Measurements from ENCODE around the gene NRXN2.
"Not testable (repeated sequence)": the region's sequence is repeated elsewhere in the genome, so short reads cannot be mapped to it uniquely, and the experiment has no call there.

Gene NRXN2

GRCh38 chr11:64710418-64711137 is 12.4 kb downstream of the NRXN2 start:
- H3K4me1 ChIP-seq (ENCODE audit: control insufficient read depth, low read depth, low read length): peaks cover 6% of the 10 kb centered on the region
- no peaks in the 10 kb centered on the region for H3K79me2 ChIP-seq (ENCODE audit: control insufficient read depth, insufficient read depth, low read length)
- H4K5ac ChIP-seq (ENCODE audit: low read length): no peak overlapping the region
- no peak overlapping the region for H2BK5ac ChIP-seq (ENCODE audit: low read length)
- no peaks in the 10 kb centered on the region for H3K36me3 ChIP-seq (ENCODE audit: control insufficient read depth, insufficient read depth, low read length)
- H3K4me2 ChIP-seq (ENCODE audit: low read length): peak overlapping the region; percentile 51
- H3K4ac ChIP-seq (ENCODE audit: low read depth, low read length): no peak overlapping the region
- peaks cover 17% of the 10 kb centered on the region for H3K27me3 ChIP-seq (ENCODE audit: insufficient read depth, low read length, poor library complexity)
- H3K79me1 ChIP-seq (ENCODE audit: low read length): no peaks in the 10 kb centered on the region
- H3K27ac ChIP-seq (ENCODE audit: low read depth, low read length): no peak overlapping the region
- no peak overlapping the region for H3K18ac ChIP-seq (ENCODE audit: low read length)
- H2BK15ac ChIP-seq (replicated peaks; ENCODE audit: low read depth): no peak overlapping the region
- H2AK5ac ChIP-seq (ENCODE audit: low read length): no peak overlapping the region
- peak overlapping the region; percentile 85 for H3K56ac ChIP-seq (ENCODE audit: low read length)
- peak; percentile 30 for DNase-seq
- no peak overlapping the region for H4K8ac ChIP-seq (ENCODE audit: low read depth, low read length)
- no peak overlapping the region for H2BK120ac ChIP-seq (ENCODE audit: low read depth, low read length)
- no peak overlapping the region for H3K4me3 ChIP-seq (ENCODE audit: low read length)
- H3K9ac ChIP-seq (ENCODE audit: low read length): peak overlapping the region; percentile 56
- no CpG with 5 or more reads among the region's 13 CpGs for WGBS (ENCODE audit: extremely low coverage, insufficient coverage, low lambda C conversion rate)
- no peak overlapping the region for H3K23ac ChIP-seq (ENCODE audit: low read length)

DNA sequence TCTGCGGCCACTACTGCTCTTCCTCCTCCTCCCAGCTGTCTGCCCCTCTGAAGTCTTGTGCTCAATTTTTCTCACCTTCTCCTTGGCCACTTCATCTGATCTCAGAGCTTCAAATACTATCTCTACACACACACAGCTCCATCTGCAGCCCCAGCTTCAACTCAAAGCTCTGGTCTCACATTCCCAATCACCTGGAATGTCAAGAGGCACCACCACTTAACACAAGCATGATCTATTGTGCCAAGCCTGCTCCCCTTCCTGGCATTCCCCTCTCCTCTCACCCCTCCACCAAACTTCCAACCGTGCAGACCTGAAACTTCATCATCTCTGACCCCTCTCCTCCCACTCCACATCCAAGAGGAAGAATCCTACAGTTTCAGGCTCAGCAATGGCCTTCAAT is 17.5 kb downstream of the NRXN2 start:
- H2AK5ac ChIP-seq (ENCODE audit: low read length): no peak overlapping the region
- H3K9ac ChIP-seq (ENCODE audit: low read length): no peak overlapping the region
- H2BK120ac ChIP-seq (ENCODE audit: low read depth, low read length): no peak overlapping the region
- no peak for DNase-seq
- H3K4me2 ChIP-seq (ENCODE audit: low read length): no peak overlapping the region
- H3K4me1 ChIP-seq (ENCODE audit: control insufficient read depth, low read depth, low read length): no peaks in the 10 kb centered on the region
- no peaks in the 10 kb centered on the region for H3K27me3 ChIP-seq (ENCODE audit: insufficient read depth, low read length, poor library complexity)
- H3K18ac ChIP-seq (ENCODE audit: low read length): no peak overlapping the region
- H3K79me1 ChIP-seq (ENCODE audit: low read length): no peaks in the 10 kb centered on the region
- no peak overlapping the region for H4K8ac ChIP-seq (ENCODE audit: low read depth, low read length)
- H3K36me3 ChIP-seq (ENCODE audit: control insufficient read depth, insufficient read depth, low read length): no peaks in the 10 kb centered on the region
- H3K27ac ChIP-seq (ENCODE audit: low read depth, low read length): no peak overlapping the region
- H3K56ac ChIP-seq (ENCODE audit: low read length): no peak overlapping the region
- WGBS (ENCODE audit: extremely low coverage, insufficient coverage, low lambda C conversion rate): no CpG with 5 or more reads among the region's 2 CpGs
- no peak overlapping the region for H2BK5ac ChIP-seq (ENCODE audit: low read length)
- no peaks in the 10 kb centered on the region for H3K79me2 ChIP-seq (ENCODE audit: control insufficient read depth, insufficient read depth, low read length)
- H3K4ac ChIP-seq (ENCODE audit: low read depth, low read length): no peak overlapping the region
- H3K4me3 ChIP-seq (ENCODE audit: low read length): no peak overlapping the region
- H2BK15ac ChIP-seq (replicated peaks; ENCODE audit: low read depth): no peak overlapping the region
- H4K5ac ChIP-seq (ENCODE audit: low read length): no peak overlapping the region
- no peak overlapping the region for H3K23ac ChIP-seq (ENCODE audit: low read length)

GRCh38 chr11:64703048-64703447 is 19.9 kb downstream of the NRXN2 start:
- no peaks in the 10 kb centered on the region for H3K36me3 ChIP-seq (ENCODE audit: control insufficient read depth, insufficient read depth, low read length)
- H4K8ac ChIP-seq (ENCODE audit: low read depth, low read length): no peak overlapping the region
- H3K4me2 ChIP-seq (ENCODE audit: low read length): no peak overlapping the region
- H3K4me3 ChIP-seq (ENCODE audit: low read length): no peak overlapping the region
- no peak overlapping the region for H3K56ac ChIP-seq (ENCODE audit: low read length)
- DNase-seq: no peak
- no peak overlapping the region for H2BK15ac ChIP-seq (replicated peaks; ENCODE audit: low read depth)
- H3K79me1 ChIP-seq (ENCODE audit: low read length): no peaks in the 10 kb centered on the region
- H3K9ac ChIP-seq (ENCODE audit: low read length): no peak overlapping the region
- no peak overlapping the region for H3K27ac ChIP-seq (ENCODE audit: low read depth, low read length)
- WGBS (ENCODE audit: extremely low coverage, insufficient coverage, low lambda C conversion rate): no CpG with 5 or more reads among the region's 2 CpGs
- H2BK5ac ChIP-seq (ENCODE audit: low read length): no peak overlapping the region
- H3K4ac ChIP-seq (ENCODE audit: low read depth, low read length): no peak overlapping the region
- no peak overlapping the region for H3K23ac ChIP-seq (ENCODE audit: low read length)
- no peaks in the 10 kb centered on the region for H3K79me2 ChIP-seq (ENCODE audit: control insufficient read depth, insufficient read depth, low read length)
- H2BK120ac ChIP-seq (ENCODE audit: low read depth, low read length): no peak overlapping the region
- H4K5ac ChIP-seq (ENCODE audit: low read length): no peak overlapping the region
- no peaks in the 10 kb centered on the region for H3K27me3 ChIP-seq (ENCODE audit: insufficient read depth, low read length, poor library complexity)
- no peak overlapping the region for H3K18ac ChIP-seq (ENCODE audit: low read length)
- no peak overlapping the region for H2AK5ac ChIP-seq (ENCODE audit: low read length)
- no peaks in the 10 kb centered on the region for H3K4me1 ChIP-seq (ENCODE audit: control insufficient read depth, low read depth, low read length)

DNA sequence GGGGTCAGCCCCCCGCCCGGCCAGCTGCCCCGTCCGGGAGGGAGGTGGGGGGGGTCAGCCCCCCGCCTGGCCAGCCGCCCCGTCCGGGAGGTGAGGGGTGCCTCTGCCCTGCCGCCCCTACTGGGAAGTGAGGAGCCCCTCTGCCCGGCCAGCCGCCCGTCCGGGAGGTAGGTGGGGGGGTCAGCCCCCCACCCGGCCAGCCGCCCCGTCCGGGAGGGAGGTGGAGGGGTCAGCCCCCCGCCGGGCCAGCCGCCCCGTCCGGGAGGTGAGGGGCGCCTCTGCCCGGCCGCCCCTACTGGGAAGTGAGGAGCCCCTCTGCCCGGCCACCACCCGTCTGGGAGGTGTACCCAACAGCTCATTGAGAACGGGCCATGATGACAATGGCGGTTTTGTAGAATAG is 21.0 kb downstream of the NRXN2 start:
- H3K4ac ChIP-seq (ENCODE audit: low read depth, low read length); H3K4me3 ChIP-seq (ENCODE audit: low read length); DNase-seq; H3K23ac ChIP-seq (ENCODE audit: low read length); H2BK15ac ChIP-seq (replicated peaks; ENCODE audit: low read depth); H2AK5ac ChIP-seq (ENCODE audit: low read length); H2BK120ac ChIP-seq (ENCODE audit: low read depth, low read length); H3K27ac ChIP-seq (ENCODE audit: low read depth, low read length); H3K18ac ChIP-seq (ENCODE audit: low read length); H3K27me3 ChIP-seq (ENCODE audit: insufficient read depth, low read length, poor library complexity); H4K8ac ChIP-seq (ENCODE audit: low read depth, low read length); H3K9ac ChIP-seq (ENCODE audit: low read length); H3K79me2 ChIP-seq (ENCODE audit: control insufficient read depth, insufficient read depth, low read length); H3K56ac ChIP-seq (ENCODE audit: low read length); H3K4me1 ChIP-seq (ENCODE audit: control insufficient read depth, low read depth, low read length); H4K5ac ChIP-seq (ENCODE audit: low read length); H3K79me1 ChIP-seq (ENCODE audit: low read length); H3K36me3 ChIP-seq (ENCODE audit: control insufficient read depth, insufficient read depth, low read length); H2BK5ac ChIP-seq (ENCODE audit: low read length); H3K4me2 ChIP-seq (ENCODE audit: low read length): not testable (repeated sequence)
- WGBS (ENCODE audit: extremely low coverage, insufficient coverage, low lambda C conversion rate): no CpG with 5 or more reads among the region's 29 CpGs

DNA sequence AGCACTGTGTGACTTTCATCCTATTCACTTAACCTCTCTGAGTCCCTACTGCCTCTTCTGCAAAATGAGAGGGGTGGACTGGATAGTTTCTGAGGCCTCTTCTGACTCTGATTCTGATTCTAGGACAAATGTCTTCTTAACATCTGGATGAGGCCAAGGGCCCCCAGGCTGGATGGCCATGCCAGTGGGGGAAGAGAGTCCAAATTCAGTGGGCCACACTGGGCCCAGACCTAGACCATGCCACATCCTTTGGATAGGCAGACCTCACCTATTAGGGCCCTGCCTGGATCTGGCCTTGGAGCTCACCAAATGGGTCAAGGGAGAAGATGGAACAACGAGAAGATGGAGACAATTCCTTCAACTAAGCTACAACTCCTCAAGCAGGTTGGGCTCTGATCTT is 24.6 kb downstream of the NRXN2 start:
- Histone ChIP-seq H3K4me2 (ENCODE audit: low read length) (no peak overlapping the region), H3K36me3 (ENCODE audit: control insufficient read depth, insufficient read depth, low read length) (no peaks in the 10 kb centered on the region), H3K9ac (ENCODE audit: low read length) (no peak overlapping the region), H4K5ac (ENCODE audit: low read length) (no peak overlapping the region), H3K27ac (ENCODE audit: low read depth, low read length) (no peak overlapping the region), H2BK5ac (ENCODE audit: low read length) (no peak overlapping the region), H4K8ac (ENCODE audit: low read depth, low read length) (no peak overlapping the region), H3K79me2 (ENCODE audit: control insufficient read depth, insufficient read depth, low read length) (no peaks in the 10 kb centered on the region), H3K23ac (ENCODE audit: low read length) (no peak overlapping the region), H2BK15ac (replicated peaks; ENCODE audit: low read depth) (no peak overlapping the region), H3K18ac (ENCODE audit: low read length) (no peak overlapping the region), H2BK120ac (ENCODE audit: low read depth, low read length) (no peak overlapping the region), H3K79me1 (ENCODE audit: low read length) (no peaks in the 10 kb centered on the region), H3K4me1 (ENCODE audit: control insufficient read depth, low read depth, low read length) (no peaks in the 10 kb centered on the region), H3K4ac (ENCODE audit: low read depth, low read length) (no peak overlapping the region), H2AK5ac (ENCODE audit: low read length) (no peak overlapping the region), H3K4me3 (ENCODE audit: low read length) (no peak overlapping the region), H3K27me3 (ENCODE audit: insufficient read depth, low read length, poor library complexity) (no peaks in the 10 kb centered on the region), H3K56ac (ENCODE audit: low read length) (no peak overlapping the region)
- no peak for DNase-seq
- WGBS (ENCODE audit: extremely low coverage, insufficient coverage, low lambda C conversion rate): no CpG with 5 or more reads among the region's 1 CpG

All from mesendoderm (in vitro differentiated cells).